HUES6 (cell line): ENCODE data around the gene ABCC6.
"Not testable (repeated sequence)": the region's sequence is repeated elsewhere in the genome, so short reads cannot be mapped to it uniquely, and the experiment has no call there.

ENCODE experiments used
- H3K27ac ChIP-seq: 2 replicates; pipeline ENCODE4 v1.7.0; 2013; ENCODE audit warnings: low read depth, mild to moderate bottlenecking, low read length, inconsistent platforms
- H3K27me3 ChIP-seq: 2 replicates; pipeline ENCODE4 v1.6.1; 2013; ENCODE audit warnings: low read length; ENCODE audit not compliant: control insufficient read depth, insufficient read depth
- H3K36me3 ChIP-seq: 2 replicates; pipeline ENCODE4 v1.6.1; 2013; ENCODE audit warnings: low read length; ENCODE audit not compliant: control insufficient read depth, insufficient read depth
- H3K4me1 ChIP-seq: 2 replicates; pipeline ENCODE4 v1.6.1; 2013; ENCODE audit warnings: low read length; ENCODE audit not compliant: control insufficient read depth, insufficient read depth
- H3K4me3 ChIP-seq: 2 replicates; pipeline ENCODE4 v1.5.1; 2013; ENCODE audit warnings: low read depth, low read length
- H3K9ac ChIP-seq: one replicate; pipeline ENCODE4 v1.6.1; 2013; ENCODE audit warnings: mild to moderate bottlenecking, low read length
- H3K9me3 ChIP-seq: 2 replicates; pipeline ENCODE4 v1.6.1; 2013; ENCODE audit warnings: low read depth, low read length; ENCODE audit not compliant: control insufficient read depth, insufficient read depth

Gene ABCC6

GRCh38 chr16:16159662-16160061, 63.6 kb downstream of the ABCC6 start:
- Histone ChIP-seq H3K4me3 (no peak overlapping the region), H3K4me1 (no peaks in the 10 kb centered on the region), H3K27me3 (no peaks in the 10 kb centered on the region), H3K9ac (no peak overlapping the region), H3K27ac (no peak overlapping the region), H3K9me3 (peaks cover 26% of the 10 kb centered on the region), H3K36me3 (no peaks in the 10 kb centered on the region)

DNA sequence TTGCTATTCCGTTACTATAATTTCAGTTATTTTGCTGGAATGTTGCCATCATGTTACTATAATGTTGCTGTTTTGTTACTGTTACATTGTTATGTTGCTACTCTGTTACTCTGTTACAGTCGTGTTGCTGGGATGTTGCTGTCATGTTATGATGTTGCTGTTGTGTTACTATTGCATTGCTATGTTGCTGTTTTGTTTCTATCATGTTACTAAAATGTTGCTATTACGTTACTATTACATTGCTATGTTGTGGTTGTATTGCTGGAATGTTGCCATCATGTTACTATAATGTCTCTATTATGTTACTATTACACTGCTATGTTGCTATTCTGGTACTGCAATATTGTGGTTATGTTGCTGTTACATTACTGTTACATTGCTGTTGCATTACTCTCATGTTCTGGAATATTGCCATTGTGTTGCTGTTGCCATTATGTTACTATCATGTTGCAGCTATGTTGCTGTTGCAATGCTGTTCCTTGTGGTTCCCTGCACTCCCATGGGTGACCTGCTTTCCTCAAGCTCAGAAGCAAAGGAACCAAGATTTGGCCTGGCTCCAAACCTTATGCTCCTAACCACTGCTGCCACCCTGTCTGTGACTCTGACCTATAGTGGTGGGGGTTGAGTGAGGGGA, 64.4 kb downstream of the ABCC6 start:
- H3K27ac ChIP-seq, result no peak overlapping the region
- H3K9ac ChIP-seq, result no peak overlapping the region
- H3K4me3 ChIP-seq, result no peak overlapping the region
- H3K27me3 ChIP-seq, result no peaks in the 10 kb centered on the region
- H3K9me3 ChIP-seq, result peaks cover 26% of the 10 kb centered on the region
- H3K36me3 ChIP-seq, result no peaks in the 10 kb centered on the region
- no peaks in the 10 kb centered on the region for H3K4me1 ChIP-seq

DNA sequence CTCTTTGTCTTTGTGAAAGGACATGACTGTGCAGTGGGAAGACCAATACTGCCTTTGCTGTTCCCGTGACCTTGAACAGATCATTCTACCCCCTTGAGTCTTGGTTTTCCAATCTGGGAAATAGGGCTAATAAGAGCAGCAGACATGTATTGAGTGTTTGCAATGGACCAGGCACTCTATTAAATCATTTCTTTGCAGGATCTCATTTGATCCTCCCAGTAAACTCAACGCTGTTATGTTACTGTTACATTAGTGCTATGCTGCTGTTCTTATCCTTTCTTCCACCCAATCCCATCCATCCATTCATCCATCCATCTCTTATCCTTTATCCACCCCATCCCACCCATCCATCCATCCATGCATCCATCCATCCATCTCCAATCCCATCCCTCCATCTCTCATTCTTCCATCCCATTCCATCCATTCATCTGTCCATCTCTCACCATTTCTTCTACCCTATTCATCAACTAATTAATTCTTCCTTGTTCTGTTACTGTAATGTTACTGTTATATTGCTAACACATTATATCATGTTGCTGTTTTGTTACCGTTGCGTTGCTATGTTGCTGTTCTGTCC, 65.1 kb downstream of the ABCC6 start:
- Histone ChIP-seq H3K4me3 (no peak overlapping the region), H3K9ac (no peak overlapping the region), H3K27ac (no peak overlapping the region), H3K27me3 (no peaks in the 10 kb centered on the region), H3K4me1 (no peaks in the 10 kb centered on the region), H3K36me3 (no peaks in the 10 kb centered on the region), H3K9me3 (peaks cover 26% of the 10 kb centered on the region)

DNA sequence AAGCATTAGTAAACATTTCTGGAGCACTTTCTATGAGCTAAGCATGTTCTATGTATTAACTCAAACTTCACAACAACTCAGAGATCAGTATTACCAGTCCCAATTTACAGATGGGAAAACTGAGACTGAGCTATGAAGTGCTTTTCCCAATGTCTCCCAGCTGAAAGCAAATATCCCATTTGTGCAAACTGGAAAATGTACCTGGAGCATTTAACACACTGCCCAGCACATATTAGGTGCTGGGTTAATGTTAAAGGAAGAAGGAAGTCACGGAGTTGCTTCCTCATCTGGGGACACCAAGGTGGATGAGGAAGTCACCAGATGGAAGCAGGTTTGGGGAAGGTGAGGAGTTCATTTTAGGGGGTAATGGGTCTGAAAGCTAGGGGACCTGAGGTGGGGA, 66.1 kb downstream of the ABCC6 start:
- Histone ChIP-seq H3K27me3 (no peaks in the 10 kb centered on the region), H3K4me1 (no peaks in the 10 kb centered on the region), H3K36me3 (no peaks in the 10 kb centered on the region), H3K9me3 (peaks cover 26% of the 10 kb centered on the region), H3K27ac (no peak overlapping the region), H3K9ac (no peak overlapping the region), H3K4me3 (no peak overlapping the region)

GRCh38 chr16:16155234-16155633, 68.1 kb downstream of the ABCC6 start:
- peaks cover 20% of the 10 kb centered on the region for H3K9me3 ChIP-seq
- H3K4me3 ChIP-seq, result no peak overlapping the region
- H3K4me1 ChIP-seq, result no peaks in the 10 kb centered on the region
- no peaks in the 10 kb centered on the region for H3K27me3 ChIP-seq
- H3K36me3 ChIP-seq, result no peaks in the 10 kb centered on the region
- H3K27ac ChIP-seq, result no peak overlapping the region
- no peak overlapping the region for H3K9ac ChIP-seq

- Histone ChIP-seq H3K36me3 (no peaks in the 10 kb centered on the region), H3K4me3 (no peak overlapping the region), H3K9me3 (peaks cover 15% of the 10 kb centered on the region), H3K4me1 (no peaks in the 10 kb centered on the region), H3K9ac (no peak overlapping the region), H3K27ac (no peak overlapping the region), H3K27me3 (no peaks in the 10 kb centered on the region)
Measured at GRCh38 chr16:16154281-16154951, 68.9 kb downstream of the ABCC6 start.

DNA sequence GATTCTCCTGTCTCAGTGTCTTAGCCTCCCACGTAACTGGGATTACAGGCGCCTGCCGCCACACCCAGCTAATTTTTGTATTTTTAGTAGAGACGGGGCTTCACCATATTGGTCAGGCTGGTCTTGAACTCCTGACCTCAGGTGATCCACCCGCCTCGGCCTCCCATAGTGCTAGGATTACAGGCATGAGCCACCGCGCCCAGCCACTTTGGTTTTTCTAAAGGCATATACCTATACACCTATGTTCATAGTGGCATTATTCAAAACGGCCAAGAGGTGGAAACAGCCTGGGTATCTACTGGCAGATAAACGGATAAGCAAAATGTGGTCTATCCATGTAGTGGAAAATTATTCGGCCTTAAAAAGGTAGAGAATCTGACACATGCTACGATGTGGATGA, 70.3 kb downstream of the ABCC6 start:
- H3K36me3 ChIP-seq, result not testable (repeated sequence)

DNA sequence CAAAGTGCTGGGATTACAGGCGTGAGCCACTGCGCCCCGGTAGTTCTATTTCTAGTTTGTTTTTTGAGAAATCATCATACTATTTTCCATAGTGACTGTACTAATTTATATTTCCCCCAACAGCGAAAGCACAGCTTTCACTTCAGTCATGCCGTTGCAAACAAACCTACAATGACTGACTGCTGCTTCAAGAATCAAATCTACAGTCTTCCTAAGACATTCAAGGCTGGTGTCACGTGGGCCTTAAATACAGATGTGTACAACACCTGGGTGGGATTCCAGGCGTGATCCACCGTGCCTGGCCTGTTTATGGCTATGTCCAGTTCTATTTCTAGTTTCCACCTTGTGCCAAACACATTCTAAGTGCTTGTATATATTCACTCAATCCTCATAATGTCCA, 72.0 kb downstream of the ABCC6 start:
- no peak overlapping the region for H3K4me3 ChIP-seq
- no peaks in the 10 kb centered on the region for H3K9me3 ChIP-seq
- H3K4me1 ChIP-seq, result no peaks in the 10 kb centered on the region
- H3K36me3 ChIP-seq, result no peaks in the 10 kb centered on the region
- H3K27ac ChIP-seq, result no peak overlapping the region
- H3K27me3 ChIP-seq, result no peaks in the 10 kb centered on the region
- H3K9ac ChIP-seq, result no peak overlapping the region

More for the DNA sequence above, 70.3 kb downstream of the ABCC6 start:
- H3K27me3 ChIP-seq, H3K9ac ChIP-seq, H3K9me3 ChIP-seq, H3K27ac ChIP-seq, H3K4me1 ChIP-seq, H3K4me3 ChIP-seq: not testable (repeated sequence)

DNA sequence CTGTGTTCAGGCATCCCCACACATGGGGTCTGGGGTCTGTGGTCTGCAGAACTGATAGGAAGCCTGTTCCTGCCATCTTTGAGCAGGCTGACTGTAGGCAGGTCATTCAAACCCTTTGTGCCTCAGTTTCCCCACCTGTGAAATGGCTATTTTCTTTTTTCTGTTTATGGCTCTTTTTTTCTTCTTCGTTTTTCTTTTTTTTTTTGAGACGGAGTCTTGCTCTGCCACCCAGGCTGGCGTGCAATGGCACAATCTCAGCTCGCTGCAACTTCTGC, 72.5 kb downstream of the ABCC6 start:
- H3K9ac ChIP-seq, result no peak overlapping the region
- no peaks in the 10 kb centered on the region for H3K4me1 ChIP-seq
- H3K4me3 ChIP-seq, result no peak overlapping the region
- H3K36me3 ChIP-seq, result no peaks in the 10 kb centered on the region
- no peaks in the 10 kb centered on the region for H3K27me3 ChIP-seq
- no peaks in the 10 kb centered on the region for H3K9me3 ChIP-seq
- no peak overlapping the region for H3K27ac ChIP-seq

DNA sequence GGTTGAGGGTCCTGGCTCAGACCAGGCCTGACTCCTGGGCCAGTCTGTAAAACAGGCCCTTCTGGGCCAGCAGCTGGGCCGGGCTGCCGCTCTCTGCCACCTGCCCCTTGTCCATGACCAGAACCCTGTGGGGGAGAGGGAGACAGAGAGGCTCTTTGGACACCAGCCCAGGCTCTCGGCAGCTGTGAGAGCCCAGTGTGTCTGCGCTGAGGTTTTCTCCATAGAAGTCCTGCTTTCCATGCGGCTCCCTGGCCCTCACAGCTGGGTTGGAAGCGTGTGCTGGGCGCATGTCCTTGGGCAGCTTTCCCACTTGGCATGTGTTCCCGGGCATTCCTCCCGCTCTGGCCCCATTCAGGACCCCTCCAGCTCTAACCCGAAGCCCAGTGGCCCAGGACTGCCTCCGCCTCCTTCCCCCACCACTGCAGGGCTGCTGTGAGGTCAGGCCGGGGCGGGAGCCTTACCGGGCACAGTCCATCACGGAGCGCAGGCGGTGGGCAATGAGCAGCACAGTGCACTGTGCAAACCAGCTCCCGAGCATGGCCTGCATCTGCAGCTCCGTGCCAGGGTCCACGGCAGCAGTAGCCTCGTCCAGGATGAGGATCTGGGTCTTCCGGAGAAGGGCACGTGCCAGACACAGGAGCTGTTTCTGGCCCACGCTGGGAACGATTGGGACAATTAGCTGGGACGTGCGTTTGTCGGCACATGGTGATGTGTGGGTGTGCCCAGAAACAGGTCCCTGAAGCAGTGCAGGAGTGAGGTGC, 73.0 kb downstream of the ABCC6 start:
- H3K9ac ChIP-seq, result no peak overlapping the region
- H3K4me3 ChIP-seq, result no peak overlapping the region
- no peak overlapping the region for H3K27ac ChIP-seq
- H3K27me3 ChIP-seq, result no peaks in the 10 kb centered on the region
- H3K36me3 ChIP-seq, result no peaks in the 10 kb centered on the region
- H3K4me1 ChIP-seq, result no peaks in the 10 kb centered on the region
- no peaks in the 10 kb centered on the region for H3K9me3 ChIP-seq

DNA sequence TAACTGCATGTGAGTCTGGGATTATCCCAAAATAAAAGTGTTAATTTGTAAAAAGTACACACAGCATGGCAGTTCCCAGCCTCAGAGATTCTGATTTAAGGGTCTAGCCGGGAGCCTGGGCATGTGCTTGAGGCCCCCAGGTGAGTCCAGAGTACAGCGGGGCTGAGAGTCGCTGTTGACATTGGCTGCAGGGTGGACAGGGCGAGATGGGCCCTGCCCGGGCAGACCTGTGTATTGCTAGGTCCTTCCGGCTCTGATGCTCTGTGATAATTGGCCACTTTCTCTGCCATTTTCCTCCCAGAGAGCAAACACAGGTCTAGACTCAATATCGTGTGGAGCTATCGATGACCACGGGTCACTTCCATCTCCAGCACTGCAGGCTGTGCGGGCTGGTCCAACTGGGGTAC, 73.6 kb downstream of the ABCC6 start:
- no peak overlapping the region for H3K4me3 ChIP-seq
- no peak overlapping the region for H3K27ac ChIP-seq

More for the DNA sequence above, 73.6 kb downstream of the ABCC6 start:
- no peaks in the 10 kb centered on the region for H3K36me3 ChIP-seq
- H3K27me3 ChIP-seq, result no peaks in the 10 kb centered on the region
- no peaks in the 10 kb centered on the region for H3K9me3 ChIP-seq
- H3K9ac ChIP-seq, result no peak overlapping the region
- H3K4me1 ChIP-seq, result no peaks in the 10 kb centered on the region
